WTC11 (cell line): Measurements from ENCODE around the gene TAOK2.

Source experiments
- ESRRA ChIP-seq: sonication (generic); formaldehyde crosslinking; IDR thresholded peaks from 2 replicates; pipeline ENCODE4 v1.8.1; 2022; ENCODE audit warnings: mild to moderate bottlenecking, missing genetic modification reagents, borderline replicate concordance
- KAT7 ChIP-seq: sonication (generic); formaldehyde crosslinking; IDR thresholded peaks from 2 replicates; pipeline ENCODE4 v1.8.1; 2023; ENCODE audit warnings: missing genetic modification reagents, mild to moderate bottlenecking, borderline replicate concordance
- RELA ChIP-seq: sonication (generic); formaldehyde crosslinking; IDR thresholded peaks from 2 replicates; pipeline ENCODE4 v1.8.1; 2022; ENCODE audit warnings: missing genetic modification reagents, mild to moderate bottlenecking, borderline replicate concordance
- ZBTB21 ChIP-seq: sonication (generic); formaldehyde crosslinking; IDR thresholded peaks from 2 replicates; pipeline ENCODE4 v1.8.1; 2023; ENCODE audit warnings: mild to moderate bottlenecking, missing genetic modification reagents, borderline replicate concordance
- TF ChIP-seq, protein P1 (sequence below): fragments of 200-600 bp; IDR thresholded peaks from 2 replicates; pipeline ENCODE4 v1.8.0; 2022; ENCODE audit warnings: antibody characterized with exemption

DNA sequence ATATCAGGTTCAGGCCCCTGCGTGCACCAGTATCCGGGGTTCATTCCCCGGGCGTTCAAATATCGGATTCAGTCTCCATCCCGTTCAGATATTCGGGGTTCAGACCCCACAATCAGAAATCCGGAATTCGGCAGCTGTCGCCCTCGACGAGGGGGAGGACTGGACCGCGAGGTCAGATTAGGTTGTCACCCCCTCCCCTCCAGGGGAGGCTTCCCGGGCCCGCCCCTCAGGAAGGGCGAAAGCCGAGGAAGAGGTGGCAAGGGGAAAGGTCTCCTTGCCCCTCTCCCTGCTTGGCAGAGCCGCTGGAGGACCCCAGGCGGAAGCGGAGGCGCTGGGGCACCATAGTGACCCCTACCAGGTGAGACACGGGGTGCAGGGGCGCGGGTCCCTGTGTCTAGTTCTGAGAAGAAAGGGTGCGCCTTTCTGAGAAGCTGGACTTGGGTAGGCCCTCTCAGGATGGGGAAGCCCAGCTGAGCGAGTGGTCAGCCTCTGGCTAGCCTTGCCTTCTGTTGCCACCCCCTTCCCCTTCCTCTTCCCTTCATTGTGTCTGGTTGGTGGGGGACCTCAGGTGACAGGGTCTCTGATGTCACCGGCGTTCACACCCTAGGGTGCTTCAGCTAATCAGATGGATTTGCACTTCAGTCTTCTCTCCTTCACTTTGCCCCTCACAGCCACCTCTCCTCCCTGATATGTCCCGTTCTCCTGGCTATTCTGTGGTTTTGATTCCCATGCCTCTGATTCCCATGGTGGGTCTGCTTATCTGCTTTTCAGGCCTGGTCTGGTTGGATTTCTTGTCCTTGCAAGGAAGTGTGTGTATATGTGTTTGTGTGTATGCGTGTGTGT lies 844 bp downstream of the TAOK2 start:
- TF ChIP-seq RELA (CRISPR knock-in tag) (no peak), ZBTB21 (CRISPR knock-in tag) (no peak), KAT7 (CRISPR knock-in tag) (no peak), ESRRA (CRISPR knock-in tag) (no peak)
- TF ChIP-seq, protein P1, sequence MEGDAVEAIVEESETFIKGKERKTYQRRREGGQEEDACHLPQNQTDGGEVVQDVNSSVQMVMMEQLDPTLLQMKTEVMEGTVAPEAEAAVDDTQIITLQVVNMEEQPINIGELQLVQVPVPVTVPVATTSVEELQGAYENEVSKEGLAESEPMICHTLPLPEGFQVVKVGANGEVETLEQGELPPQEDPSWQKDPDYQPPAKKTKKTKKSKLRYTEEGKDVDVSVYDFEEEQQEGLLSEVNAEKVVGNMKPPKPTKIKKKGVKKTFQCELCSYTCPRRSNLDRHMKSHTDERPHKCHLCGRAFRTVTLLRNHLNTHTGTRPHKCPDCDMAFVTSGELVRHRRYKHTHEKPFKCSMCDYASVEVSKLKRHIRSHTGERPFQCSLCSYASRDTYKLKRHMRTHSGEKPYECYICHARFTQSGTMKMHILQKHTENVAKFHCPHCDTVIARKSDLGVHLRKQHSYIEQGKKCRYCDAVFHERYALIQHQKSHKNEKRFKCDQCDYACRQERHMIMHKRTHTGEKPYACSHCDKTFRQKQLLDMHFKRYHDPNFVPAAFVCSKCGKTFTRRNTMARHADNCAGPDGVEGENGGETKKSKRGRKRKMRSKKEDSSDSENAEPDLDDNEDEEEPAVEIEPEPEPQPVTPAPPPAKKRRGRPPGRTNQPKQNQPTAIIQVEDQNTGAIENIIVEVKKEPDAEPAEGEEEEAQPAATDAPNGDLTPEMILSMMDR = no peak
